Epidermal melanocyte (primary cell): Measurements from ENCODE around the gene IRAK4.
"Not testable (repeated sequence)": the region's sequence is repeated elsewhere in the genome, so short reads cannot be mapped to it uniquely, and the experiment has no call there.

ENCODE experiments used
- DNase-seq: peaks from one replicate; pipeline ENCODE4 v3.0.0; 2011; ENCODE audit warnings: low spot score; ENCODE audit not compliant: insufficient read length

The IRAK4 gene

DNA sequence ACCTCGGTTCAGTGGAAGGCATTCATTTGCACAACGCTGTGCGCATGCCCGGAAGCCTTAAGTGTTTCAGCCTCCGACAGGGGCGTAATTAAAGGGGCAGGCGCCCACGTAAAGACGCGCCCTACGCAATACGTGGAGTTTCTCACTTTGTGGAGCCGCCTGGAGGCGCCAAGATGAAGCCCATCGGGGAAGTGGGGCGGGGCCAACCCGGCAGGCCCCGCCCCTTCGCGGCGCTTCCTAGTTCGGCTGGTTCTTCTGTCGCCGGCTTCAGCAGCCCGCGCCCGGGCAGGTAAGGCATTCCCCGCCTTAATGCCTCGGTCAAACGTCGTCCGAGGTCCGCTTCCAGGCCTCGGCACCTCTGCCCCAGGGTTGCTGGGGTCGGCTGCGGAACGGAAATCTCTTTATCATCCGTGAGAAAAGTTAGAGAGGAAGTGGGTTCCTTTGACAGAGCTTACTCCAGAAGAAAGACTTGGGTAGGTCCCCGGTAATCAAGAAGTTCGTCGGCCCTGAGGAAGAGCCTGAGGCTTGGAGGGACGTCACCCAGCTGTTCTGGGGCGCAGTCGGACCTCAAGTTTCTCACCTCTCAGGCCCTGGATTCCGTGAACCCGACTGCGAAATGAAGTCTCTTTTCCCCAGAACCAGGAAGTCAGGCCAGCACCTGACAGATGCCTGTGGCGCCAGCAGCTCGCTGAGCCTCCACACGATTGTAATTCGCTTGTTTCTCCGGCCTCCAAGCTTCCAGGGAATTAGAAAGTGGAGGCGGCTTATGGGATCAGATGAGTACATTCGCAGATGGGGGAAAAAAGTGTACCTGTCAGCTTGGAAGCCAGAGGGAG, at the start of gene IRAK4, which contains the start of gene PUS7L:
Gene IRAK4 (plus strand): TSS at position 224 of the 836 bp plus-strand sequence. CDS start 9,161 bp downstream, outside the sequence.
Gene PUS7L (minus strand): TSS at position 63 of the 836 bp plus-strand sequence. CDS start 3,545 bp downstream, outside the sequence.
- peak; percentile 89 for DNase-seq

DNA sequence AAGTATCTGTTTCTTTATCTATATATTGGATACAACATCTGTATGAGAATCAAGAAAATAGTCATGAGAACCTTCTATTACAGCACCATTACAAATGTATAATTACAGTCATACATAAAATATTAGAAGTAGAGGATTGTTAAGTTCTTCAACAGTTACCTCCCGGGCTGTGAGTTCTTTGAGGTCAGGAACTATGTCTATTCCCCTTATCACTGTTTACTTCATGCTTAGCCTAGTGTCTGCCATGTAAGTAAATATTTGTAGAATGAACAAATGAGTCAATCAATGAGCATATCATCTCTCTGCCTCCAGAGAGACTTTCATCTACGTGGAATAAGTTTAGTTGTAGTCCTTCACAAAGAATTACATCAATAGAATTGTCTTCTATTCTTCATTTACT, 47.4 kb upstream of the IRAK4 start:
- DNase-seq, result no peak

DNA sequence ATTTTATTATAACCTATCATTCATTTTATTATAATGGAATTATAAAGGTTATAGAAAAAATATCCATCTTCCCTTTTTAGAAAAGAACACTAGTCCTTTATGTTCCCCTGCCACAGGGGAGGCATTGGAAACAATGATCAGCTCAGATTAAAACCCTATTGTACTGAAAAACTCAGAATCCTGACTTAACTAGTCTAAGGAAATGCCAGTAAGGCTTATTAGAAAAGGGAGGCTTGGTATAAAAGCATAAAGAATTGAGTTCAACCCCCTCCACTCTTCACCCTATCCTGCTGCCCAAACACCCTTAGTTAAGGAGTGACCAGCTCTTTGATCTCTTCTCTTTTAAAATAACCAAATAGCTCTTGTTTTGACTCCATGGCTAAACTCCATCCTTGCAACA, 36.1 kb upstream of the IRAK4 start:
- no peak for DNase-seq

DNA sequence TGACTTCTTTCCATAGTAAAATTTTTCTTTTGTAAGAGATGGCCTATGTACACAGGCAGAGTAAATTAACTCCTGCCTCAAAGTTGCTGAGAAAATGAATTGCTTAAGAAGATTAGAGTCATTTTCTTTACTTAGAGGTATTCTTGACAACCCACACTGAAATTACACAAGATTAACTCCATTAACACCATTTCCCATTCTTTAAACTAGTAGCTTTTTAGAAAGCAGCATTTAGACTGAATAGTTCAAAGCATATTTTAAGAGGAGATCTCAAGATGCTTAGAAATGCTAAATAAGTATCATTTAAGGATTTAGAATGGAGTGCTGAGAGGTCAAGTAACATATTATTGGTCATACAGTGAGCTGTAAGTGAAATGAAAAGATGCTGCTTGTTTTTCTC, 35.6 kb upstream of the IRAK4 start:
- no peak for DNase-seq

DNA sequence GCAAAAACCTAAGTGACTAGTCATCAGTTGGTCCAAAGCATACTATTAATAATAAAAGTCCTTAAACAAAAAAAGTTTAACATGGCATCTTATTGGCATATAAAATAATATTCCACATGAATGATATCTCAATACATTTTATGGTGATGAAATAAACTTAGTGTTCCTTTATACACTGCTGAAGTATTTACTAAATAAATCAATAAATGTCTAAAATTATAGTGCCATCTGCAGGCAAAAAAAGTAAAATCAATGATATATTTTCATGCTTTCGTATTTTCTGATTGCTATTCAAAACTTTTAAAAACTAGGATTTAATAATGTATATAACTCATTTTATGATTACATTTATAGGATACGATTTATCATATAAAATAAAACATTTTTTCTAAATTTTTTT, 30.6 kb upstream of the IRAK4 start:
- DNase-seq, result no peak

DNA sequence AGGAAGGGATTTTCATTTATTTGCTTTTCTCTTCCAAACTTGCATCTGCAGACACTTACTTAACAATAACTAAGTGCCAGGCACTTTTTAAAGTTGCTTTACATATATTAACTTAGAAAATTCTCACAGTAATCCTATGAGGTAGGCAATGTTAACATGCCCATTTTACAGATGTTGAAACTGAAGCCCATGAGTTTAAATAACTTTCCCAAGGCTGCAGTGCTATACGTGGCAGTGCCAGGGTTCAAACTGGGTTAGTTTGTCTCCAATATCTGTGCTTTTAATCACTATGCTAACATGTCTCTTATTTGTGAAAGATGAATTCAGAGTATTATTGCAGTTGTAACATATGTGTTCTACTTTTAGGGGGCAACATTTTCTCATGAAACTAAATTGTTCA, 30.1 kb upstream of the IRAK4 start:
- no peak for DNase-seq

DNA sequence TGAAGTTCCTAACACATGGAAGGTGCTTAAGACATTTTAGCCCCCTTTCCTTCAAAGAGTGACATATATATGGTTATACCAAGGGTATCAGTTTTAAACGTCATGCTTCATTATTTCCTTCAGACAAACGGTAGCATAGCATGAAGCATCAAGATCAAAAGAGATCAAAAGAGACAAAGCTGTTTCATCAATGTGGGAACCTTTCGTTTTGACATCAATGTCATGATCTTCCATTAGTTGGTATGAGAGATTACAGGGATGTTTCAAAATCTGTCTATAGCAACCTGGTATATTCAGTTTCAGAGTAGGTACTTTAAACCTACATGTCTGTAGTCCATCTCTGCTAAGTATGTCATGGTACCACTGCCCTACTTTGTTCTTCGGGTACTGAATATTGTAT, 28.5 kb upstream of the IRAK4 start:
- no peak for DNase-seq

DNA sequence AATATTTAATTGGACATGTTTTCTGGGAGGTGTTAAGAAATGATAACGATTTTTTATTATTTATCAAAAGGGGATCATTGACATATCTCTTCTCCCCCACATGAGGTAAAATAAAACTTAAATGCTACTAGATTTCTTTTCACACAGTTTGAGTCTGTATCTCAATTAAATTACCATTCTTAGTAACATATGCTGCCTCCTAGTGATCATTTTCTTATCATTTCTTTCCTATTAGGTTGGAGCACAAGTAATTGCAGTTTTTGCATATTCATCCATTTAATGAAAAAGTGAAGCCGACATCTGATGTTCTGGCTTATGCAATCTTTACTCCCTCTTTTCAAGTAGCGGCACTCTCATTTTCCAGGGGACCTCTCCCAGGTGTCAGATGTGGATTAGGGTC, 25.1 kb upstream of the IRAK4 start:
- no peak for DNase-seq

DNA sequence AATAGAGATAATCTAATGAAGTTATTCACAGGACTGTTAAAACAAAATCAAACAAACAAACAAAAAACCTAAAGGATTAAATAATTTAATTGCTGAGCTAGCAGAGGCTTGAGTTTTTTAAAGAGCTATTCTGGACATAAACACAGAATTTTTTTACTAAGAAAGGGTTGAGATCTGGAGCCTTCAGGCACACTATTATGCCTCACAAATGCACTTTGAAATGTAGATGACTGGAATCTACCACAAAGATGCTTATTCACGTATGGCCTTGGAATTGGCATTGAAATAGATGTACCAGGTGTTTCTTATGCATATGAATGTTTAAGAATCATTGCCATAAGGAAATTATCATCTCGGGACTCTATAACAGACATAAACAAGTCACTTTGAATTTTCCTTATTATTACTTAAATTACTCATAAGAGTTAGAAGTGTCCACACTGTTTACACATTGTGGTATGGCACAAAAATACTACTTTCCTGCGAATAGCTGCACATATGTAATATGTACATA, 21.8 kb upstream of the IRAK4 start:
- no peak for DNase-seq

DNA sequence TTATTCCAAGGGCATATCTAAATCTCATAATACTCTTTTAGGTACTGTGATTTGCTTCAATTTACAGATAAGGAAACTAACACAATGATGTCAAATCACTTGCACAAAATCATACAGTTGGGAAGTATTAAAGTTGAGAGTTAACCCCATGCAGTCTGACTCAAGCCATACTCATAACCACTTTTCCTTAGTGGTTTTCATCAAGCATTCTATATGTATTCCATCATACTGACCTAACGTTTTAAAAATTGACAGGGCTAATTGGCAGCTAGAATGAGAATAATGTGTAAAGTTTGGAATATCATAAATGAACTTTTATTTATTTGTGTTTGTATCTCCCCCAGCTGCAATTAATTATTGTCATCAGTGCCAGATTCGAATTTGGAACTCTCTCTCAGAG, 21.1 kb upstream of the IRAK4 start:
- DNase-seq, result no peak

DNA sequence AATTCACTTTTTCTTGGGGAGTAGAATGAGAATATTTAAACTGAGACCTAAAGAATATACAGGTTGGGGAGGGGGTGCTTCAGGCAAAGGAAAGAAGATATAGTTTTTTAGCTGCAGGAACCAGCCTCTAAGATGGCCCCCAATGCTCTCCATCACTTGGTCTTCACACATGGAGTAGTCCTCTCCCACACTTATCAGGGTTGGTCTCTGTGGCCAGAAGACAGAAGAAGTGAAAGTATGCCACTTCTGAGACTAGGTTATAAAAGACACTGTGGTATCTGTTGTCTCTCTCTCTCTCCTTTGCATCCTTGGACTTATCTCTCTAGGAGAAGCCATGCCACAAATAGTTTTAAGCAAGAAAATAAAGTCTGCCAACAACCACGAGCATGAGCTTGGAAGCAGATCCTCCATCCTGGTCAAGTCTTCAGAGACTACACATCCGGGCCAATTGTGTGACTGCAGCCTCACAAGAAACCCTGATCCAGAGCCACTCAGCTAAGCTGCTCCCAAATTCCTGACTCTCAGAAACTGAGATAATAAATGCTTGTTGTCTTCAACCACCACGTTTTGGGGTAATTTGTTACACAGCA, 18.1 kb upstream of the IRAK4 start:
- no peak for DNase-seq

DNA sequence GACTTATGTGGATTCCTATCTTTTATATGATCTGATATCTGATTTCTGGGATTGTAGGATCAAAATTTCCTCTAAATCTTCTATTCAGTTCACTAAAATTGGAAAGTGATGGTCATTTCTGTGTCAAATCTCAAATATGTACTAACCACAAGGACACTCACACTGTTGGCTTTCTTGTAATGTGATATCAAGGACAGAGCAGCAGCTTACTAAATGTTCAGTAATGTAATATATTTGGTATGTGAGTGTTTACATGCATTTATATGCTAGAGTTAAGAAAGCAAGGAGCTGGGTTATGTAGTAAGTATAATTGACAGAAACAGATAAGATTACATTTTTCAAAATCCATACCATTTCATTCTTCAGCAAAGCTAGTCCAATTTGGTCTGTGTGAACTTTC, 16.6 kb upstream of the IRAK4 start:
- no peak for DNase-seq

DNA sequence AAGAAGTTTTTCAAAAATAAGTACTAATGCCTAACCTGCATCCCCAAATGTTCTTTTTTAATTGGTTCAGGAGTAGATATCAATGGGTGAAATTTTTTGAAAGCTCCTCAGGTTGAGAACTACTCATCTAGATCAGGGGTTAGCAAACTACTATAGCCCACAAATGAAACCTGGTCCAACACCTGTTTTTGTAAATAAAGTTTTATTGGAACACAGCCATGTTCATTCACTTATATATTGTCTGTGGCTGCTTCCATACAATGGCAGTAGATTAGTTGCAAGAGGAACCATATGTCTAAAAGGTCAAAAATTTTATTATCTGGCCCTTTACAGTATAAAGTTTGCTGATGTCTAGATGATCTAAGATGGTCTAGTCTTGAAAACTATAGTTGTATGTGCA, 13.9 kb upstream of the IRAK4 start:
- DNase-seq, result no peak

DNA sequence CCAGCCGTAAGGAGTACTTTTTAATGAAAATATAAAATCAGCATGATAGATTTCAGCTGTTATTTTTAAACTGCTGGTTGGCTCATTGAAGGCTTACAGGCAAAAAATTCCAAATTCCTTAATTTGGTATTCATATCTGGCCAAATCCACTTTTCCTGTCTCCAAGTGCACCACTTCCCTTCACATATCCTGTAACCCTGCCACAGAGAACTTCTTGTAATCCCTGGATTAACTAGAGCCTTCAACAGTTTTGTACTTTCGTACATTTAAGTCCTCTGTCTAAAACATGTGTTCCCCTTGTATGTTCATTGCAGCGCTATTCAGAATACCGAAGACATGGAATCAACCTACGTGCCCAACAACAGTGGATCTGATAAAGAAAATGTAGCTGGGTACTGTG, 9.7 kb upstream of the IRAK4 start:
- DNase-seq, result no peak

DNA sequence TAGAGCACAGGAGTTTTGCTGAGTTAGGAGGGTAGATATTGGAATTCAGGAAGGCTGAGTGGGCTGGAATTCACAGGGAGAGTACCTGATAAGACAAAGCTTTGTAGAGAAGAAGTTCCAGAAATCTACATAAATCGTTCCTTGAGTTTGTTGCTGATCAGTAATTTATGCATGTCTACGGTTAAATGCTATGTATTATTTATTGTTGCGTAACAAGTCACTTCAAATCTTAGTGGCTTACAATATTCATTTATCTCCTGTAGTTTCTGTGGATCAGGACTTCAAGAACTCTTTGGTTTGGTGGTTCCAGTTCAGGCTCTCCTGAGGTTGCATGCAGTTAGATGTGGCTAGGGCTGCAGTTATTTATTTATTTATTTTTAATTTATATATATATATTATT, 7.9 kb upstream of the IRAK4 start:
- DNase-seq, result no peak

DNA sequence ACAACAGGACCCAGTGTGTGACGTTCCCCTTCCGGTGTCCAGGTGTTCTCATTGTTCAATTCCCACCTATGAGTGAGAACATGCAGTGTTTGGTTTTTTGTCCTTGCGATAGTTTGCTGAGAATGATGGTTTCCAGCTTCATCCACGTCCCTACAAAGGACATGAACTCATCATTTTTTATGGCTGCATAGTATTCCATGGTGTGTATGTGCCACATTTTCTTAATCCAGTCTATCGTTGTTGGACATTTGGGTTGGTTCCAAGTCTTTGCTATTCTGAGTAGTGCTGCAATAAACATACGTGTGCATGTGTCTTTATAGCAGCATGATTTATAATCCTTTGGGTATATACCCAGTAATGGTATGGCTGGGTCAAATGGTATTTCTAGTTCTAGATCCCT, 7.4 kb upstream of the IRAK4 start:
- DNase-seq, result not testable (repeated sequence)

DNA sequence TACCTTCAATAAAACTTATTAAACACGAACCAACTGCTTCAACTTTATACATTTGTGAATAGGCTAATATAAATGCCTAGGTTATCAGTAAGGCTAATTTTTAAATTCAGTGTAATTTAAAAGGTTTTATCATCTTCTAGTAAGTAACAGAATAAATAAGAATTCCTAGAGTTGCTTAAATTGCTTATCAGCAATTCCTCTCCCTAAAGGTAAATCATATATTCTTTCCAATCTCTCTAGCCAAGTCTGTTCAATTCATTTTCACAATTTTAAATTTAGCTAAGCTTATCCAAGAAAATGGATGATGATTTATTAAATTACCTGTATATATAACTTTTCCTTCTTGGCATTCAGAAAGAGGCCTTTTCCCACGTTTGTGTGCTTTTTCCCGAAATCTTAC, 4.7 kb upstream of the IRAK4 start:
- DNase-seq, result no peak

DNA sequence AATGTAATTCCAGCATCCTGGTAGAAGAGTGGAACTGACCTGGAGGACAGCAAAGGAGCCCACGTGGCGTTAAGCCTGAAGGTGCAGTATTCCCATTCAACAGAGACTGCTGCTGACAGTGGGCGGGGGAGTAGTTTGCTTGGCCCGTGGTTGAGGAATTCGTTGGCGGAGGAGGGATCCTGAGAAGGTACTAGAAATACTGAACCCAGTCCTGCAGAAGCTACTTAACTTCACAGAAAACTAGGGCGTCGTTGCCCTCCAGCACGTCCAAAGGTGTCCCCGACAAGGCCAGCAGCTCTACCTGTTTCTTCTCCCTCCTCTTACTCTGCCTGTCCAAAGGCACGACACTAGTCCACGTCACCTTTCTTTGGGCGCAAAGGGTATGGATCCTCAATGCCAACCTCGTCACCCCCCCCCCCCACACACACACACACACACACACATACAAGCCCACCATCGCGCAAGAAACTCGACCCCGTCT, 464 bp upstream of the IRAK4 start:
- DNase-seq, result no peak

DNA sequence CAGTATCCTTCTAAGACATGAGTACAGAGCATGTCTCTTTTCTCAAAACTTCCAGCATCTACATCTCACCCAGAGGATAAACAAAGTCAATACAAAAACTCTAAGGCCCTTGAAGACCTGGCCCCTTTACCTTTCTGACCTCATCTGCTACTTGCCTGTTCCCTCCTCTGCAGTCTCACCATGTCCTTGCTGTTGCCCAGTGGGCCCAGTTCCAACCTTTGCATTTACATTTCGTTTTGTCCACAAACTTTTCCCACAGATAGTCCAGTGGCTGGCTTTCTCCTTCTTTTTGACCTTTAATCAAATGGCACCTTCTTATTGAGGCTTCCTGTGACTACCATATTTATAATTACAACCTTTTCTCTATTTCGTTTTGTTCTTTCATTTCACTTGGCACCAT, 1.6 kb downstream of the IRAK4 start:
- DNase-seq, result no peak

DNA sequence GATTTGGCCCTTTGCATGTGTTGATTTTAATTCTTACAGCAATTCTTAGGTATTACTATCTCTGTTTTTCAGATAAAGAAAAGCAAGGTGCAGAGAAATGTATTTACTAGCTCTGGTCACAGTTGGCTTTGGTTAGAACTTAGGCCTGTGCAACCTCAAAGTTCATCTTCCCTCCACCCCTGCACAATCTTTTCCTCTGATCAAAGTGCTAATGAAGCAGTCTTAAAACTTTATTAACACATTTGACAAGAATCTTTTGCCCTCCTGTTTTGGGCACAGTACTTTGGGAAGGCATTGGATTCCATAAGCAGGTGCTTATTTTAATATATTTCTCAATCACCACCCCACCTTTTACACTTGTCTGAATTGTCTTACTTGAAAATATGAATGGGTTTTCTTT, 2.7 kb downstream of the IRAK4 start:
- no peak for DNase-seq

DNA sequence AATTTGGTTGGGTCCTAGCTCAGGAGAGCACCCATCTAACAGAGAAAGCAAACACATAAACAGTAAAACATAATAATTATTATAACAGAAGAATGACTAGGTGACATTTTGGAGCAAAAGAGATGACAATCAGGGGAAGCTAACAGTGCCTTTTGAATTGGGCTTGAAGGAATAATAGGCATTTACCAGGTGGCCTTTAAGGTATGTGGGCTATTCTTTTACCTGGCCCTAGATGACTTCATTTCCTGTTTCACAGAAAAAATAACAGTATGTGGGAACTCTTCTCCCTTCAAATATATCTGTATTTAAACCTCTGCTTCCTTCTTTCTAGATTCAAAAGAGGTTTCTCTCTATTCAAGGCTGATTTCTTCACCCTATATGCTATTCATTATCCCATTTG, 3.8 kb downstream of the IRAK4 start:
- no peak for DNase-seq

DNA sequence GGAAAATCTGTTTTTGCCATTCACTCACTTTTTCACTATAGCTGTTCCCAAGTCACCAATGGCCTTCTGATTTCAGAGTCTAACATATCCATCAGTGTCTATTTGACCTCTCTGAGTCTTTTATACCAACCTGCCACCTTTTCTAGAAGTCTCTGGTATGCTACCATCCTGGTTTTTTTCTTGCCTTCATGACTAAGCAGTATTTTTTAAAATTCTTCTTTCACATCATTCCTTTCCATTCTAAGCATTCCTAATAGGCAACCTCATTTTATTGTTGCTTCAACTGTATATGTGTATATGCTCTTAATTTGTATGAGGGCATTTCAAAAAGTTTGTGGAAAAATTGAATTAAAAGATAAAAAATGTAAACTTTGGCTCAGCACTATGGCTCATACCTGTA, 5.0 kb downstream of the IRAK4 start:
- DNase-seq, result no peak

DNA sequence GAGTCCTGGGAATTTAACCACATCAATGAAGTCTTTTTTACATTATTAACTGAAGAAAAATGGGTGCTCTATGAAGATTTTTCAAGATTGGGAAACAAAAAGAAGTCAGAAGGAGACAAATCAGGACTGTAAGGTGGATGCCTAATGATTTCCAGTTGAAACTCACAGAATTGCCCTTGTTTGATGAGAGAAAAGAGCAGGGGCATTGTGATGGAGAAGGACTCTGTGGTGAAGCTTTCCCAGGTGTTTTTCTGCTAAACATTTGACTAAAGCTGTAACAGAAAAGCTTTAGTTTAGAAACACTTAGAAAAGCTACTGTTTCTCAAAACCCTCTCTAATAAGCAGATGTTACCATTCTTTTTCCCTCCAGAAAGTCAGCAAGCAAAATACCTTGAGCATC, 5.8 kb downstream of the IRAK4 start:
- no peak for DNase-seq
